ENCODE results near the gene GATA1. TPM values are rescaled to one million over a fixed set of nuclear protein-coding genes. Genes with fewer than 3 reads are reported as not detected.

The GATA1 gene
- total RNA-seq, 1 donor from 2014 or later: not detected

DNA sequence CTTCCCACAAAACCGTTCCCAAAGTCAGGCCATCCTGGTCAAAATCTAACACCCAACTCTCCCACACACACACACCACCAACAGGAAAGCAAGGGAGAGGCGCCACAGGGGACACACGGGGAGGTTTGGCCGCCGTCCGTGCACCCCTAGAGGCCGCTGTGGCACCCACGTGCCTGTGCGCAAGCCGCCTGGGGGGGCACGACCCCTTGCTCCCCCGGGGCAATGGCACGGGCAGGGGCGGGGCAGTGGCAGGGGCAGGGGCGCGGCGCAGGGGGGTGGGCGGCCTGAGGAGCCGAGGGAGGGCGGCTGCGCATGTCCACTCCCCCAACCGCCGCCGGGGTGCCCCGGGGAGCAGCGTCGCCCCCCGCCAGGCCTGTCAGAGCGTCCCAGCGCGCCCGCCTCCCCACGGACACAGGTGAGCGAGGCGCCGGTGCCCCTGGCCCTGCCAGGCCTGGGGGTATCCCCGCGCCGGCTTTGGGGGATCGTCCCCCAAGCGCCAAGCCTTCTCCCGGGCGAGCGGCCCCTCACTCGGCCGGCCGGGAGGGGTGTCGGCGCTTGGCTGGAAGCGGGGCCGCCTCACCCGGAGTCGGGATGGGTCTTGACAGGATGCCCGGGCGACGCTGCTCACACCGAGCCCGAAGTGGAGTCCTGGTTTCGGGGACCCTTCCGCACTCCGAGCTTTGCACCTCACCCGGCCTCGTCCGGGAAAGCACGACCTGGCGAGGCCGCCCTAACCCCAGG is 39.9 kb downstream of the GATA1 start, which contains the start of gene ERAS:
TSS of gene ERAS (plus strand) at position 379 of the 741 bp plus-strand sequence. CDS start 2,611 bp downstream, outside the sequence.
- Mint-ChIP-seq H3K27me3 (ENCODE audit: insufficient read depth) (peaks cover 17% of the 10 kb centered on the region), H3K4me1 (ENCODE audit: low read depth) (no peaks in the 10 kb centered on the region), H3K27ac (no peak within 1 kb of the TSS), H3K36me3 (ENCODE audit: low read depth) (peaks cover 10% of the 10 kb centered on the region), H3K9me3 (no peaks in the 10 kb centered on the region), H3K4me3 (no peak within 1 kb of the TSS)
- DNase-seq (ENCODE audit: low spot score): no peak
- intact Hi-C loops (cut with micrococcal nuclease): no loop called here

GRCh38 chrX:48826876-48827653 is 40.7 kb downstream of the GATA1 start:
- no peak overlapping the region for H3K4me3 Mint-ChIP-seq
- peaks cover 17% of the 10 kb centered on the region for H3K27me3 Mint-ChIP-seq (ENCODE audit: insufficient read depth)
- intact Hi-C loops (cut with micrococcal nuclease): no loop called here
- DNase-seq (ENCODE audit: low spot score): no peak
- no peaks in the 10 kb centered on the region for H3K4me1 Mint-ChIP-seq (ENCODE audit: low read depth)
- H3K36me3 Mint-ChIP-seq (ENCODE audit: low read depth): peaks cover 10% of the 10 kb centered on the region
- no peaks in the 10 kb centered on the region for H3K9me3 Mint-ChIP-seq
- H3K27ac Mint-ChIP-seq: no peak overlapping the region

DNA sequence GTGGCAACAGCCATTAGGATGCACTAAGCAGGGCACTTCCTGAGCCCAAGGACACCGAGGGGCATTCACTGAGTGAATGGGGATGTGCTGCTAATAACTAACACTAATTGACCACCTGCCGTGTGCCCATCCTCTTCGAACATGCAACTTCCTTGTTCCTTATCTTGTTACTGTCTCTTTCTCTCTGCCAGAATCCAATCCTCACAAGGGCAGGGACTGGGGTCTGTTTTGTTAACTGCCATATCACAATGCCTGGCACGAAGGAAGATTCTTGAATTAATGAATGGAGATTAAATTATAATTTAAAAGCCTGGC is 41.2 kb downstream of the GATA1 start:
- no peaks in the 10 kb centered on the region for H3K4me1 Mint-ChIP-seq (ENCODE audit: low read depth)
- H3K4me3 Mint-ChIP-seq: no peak overlapping the region
- no peak overlapping the region for H3K27ac Mint-ChIP-seq
- H3K9me3 Mint-ChIP-seq: no peaks in the 10 kb centered on the region
- intact Hi-C loops (cut with micrococcal nuclease): no loop called here
- peaks cover 10% of the 10 kb centered on the region for H3K36me3 Mint-ChIP-seq (ENCODE audit: low read depth)
- H3K27me3 Mint-ChIP-seq (ENCODE audit: insufficient read depth): peaks cover 19% of the 10 kb centered on the region
- no peak for DNase-seq (ENCODE audit: low spot score)

DNA sequence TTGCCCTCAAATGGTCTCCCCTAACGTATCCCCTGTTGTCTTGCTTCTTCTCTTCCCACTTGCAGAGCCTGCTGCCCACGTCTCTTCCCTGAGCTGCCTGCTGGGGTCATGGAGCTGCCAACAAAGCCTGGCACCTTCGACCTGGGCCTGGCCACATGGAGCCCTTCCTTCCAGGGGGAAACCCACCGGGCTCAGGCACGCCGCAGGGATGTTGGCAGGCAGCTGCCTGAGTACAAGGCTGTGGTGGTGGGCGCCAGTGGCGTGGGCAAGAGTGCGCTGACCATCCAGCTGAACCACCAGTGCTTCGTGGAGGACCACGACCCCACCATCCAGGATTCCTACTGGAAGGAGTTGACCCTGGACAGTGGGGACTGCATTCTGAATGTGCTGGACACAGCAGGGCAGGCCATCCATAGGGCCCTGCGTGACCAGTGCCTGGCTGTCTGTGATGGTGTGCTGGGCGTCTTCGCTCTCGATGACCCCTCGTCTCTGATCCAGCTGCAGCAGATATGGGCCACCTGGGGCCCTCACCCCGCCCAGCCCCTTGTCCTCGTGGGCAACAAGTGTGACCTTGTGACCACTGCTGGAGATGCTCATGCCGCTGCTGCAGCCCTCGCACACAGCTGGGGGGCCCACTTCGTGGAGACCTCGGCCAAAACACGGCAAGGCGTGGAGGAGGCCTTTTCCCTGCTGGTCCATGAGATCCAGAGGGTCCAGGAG is 42.8 kb downstream of the GATA1 start:
- DNase-seq (ENCODE audit: low spot score): no peak
- Mint-ChIP-seq H3K4me3 (no peak overlapping the region), H3K27me3 (ENCODE audit: insufficient read depth) (peaks cover 35% of the 10 kb centered on the region), H3K27ac (no peak overlapping the region), H3K36me3 (ENCODE audit: low read depth) (peaks cover 10% of the 10 kb centered on the region), H3K9me3 (no peaks in the 10 kb centered on the region), H3K4me1 (ENCODE audit: low read depth) (peaks cover 8% of the 10 kb centered on the region)
- intact Hi-C loops (cut with micrococcal nuclease): no loop called here

GRCh38 chrX:48831136-48831908 is 44.9 kb downstream of the GATA1 start:
- H3K27me3 Mint-ChIP-seq (ENCODE audit: insufficient read depth): peaks cover 50% of the 10 kb centered on the region
- H3K9me3 Mint-ChIP-seq: no peaks in the 10 kb centered on the region
- intact Hi-C loops (cut with micrococcal nuclease): no loop called here
- no peak overlapping the region for H3K27ac Mint-ChIP-seq
- H3K4me1 Mint-ChIP-seq (ENCODE audit: low read depth): peaks cover 16% of the 10 kb centered on the region
- peaks cover 6% of the 10 kb centered on the region for H3K36me3 Mint-ChIP-seq (ENCODE audit: low read depth)
- DNase-seq (ENCODE audit: low spot score): no peak
- H3K4me3 Mint-ChIP-seq: no peak overlapping the region

DNA sequence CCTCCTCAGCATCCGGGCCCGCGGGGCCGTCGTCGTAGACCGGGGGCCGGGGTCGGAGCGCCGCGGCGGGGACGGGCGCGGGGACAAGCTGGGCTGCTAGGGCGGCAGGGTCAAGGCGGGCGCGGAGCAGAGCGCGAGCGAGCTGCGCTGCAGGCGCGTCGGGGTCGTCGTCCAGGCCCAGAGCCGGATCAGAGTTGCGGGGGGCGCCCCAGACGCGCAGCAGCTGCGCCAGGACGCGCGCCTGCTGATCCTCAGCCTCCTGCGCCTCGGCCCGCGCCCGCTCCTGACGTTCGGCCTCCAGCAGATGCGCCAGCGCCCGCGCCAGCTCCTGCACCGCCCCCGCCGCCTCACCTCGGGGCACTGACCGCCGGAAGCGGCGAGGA is 45.5 kb downstream of the GATA1 start:
- H3K27ac Mint-ChIP-seq: no peak overlapping the region
- H3K9me3 Mint-ChIP-seq: no peaks in the 10 kb centered on the region
- H3K27me3 Mint-ChIP-seq (ENCODE audit: insufficient read depth): peaks cover 55% of the 10 kb centered on the region
- peaks cover 6% of the 10 kb centered on the region for H3K36me3 Mint-ChIP-seq (ENCODE audit: low read depth)
- no peak overlapping the region for H3K4me3 Mint-ChIP-seq
- intact Hi-C loops (cut with micrococcal nuclease): no loop called here
- no peak for DNase-seq (ENCODE audit: low spot score)
- peaks cover 16% of the 10 kb centered on the region for H3K4me1 Mint-ChIP-seq (ENCODE audit: low read depth)

- no peak for DNase-seq (ENCODE audit: low spot score)
- H3K36me3 Mint-ChIP-seq (ENCODE audit: low read depth): peaks cover 1% of the 10 kb centered on the region
- intact Hi-C loops (cut with micrococcal nuclease): no loop called here
- H3K27ac Mint-ChIP-seq: no peak overlapping the region
- peak overlapping the region; percentile 76 for H3K4me3 Mint-ChIP-seq
- H3K27me3 Mint-ChIP-seq (ENCODE audit: insufficient read depth): peaks cover 45% of the 10 kb centered on the region
- H3K9me3 Mint-ChIP-seq: no peaks in the 10 kb centered on the region
- peaks cover 16% of the 10 kb centered on the region for H3K4me1 Mint-ChIP-seq (ENCODE audit: low read depth)
Measured at GRCh38 chrX:48833542-48834138, 47.2 kb downstream of the GATA1 start.

- no peak overlapping the region for H3K27ac Mint-ChIP-seq
- H3K27me3 Mint-ChIP-seq (ENCODE audit: insufficient read depth): peaks cover 45% of the 10 kb centered on the region
- DNase-seq (ENCODE audit: low spot score): no peak
- H3K4me1 Mint-ChIP-seq (ENCODE audit: low read depth): peaks cover 16% of the 10 kb centered on the region
- no peaks in the 10 kb centered on the region for H3K9me3 Mint-ChIP-seq
- intact Hi-C loops (cut with micrococcal nuclease): no loop called here
- peaks cover 1% of the 10 kb centered on the region for H3K36me3 Mint-ChIP-seq (ENCODE audit: low read depth)
- peak overlapping the region; percentile 76 for H3K4me3 Mint-ChIP-seq
Measured at GRCh38 chrX:48834383-48834709, 48.0 kb downstream of the GATA1 start.

DNA sequence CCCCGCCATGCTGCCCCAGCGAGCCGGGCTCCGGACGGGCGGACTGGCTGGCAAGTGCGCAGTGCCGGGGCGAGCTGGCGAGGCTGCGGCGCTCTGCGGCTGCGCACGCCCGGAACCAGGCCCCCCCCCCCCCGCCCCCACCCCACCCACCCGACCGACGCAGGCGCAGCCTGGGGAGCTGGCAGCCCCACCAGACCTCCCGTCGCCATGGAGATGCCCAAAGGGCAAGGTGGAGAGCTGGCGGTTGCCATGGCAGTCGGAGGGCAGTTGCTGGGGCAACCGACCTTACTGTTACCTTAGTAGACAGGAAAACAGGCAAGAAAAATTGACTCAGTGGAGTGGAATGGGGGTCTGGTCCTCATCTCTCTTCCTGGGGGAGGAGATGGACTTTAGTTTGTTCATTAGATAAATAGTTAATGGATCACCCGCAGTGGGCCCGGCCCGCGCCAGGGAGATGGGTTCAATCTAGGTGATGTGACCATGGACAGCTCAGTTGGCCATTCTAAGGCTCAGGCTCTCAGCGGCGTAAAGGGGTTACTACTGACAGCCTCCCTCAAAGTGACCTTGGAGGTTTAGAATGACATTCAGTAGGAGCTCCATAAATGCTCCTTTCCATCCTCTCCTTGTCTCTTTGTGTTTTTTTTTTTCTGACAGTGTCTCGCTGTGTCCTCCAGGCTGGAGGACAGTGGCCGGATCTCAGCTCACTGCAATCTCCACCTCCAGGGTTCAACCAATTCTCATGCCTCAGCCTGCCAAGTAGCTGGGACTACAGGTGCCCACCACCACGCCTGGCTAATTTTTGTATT is 49.3 kb downstream of the GATA1 start, which contains the start of gene PCSK1N:
TSS of gene PCSK1N (minus strand) at position 87 of the 806 bp plus-strand sequence. CDS start at position 9, 78 bp downstream.
- Mint-ChIP-seq H3K27ac (peak within 1 kb of the TSS; percentile 53), H3K4me3 (peak within 1 kb of the TSS; percentile 76), H3K36me3 (ENCODE audit: low read depth) (no peaks in the 10 kb centered on the region), H3K27me3 (ENCODE audit: insufficient read depth) (peaks cover 39% of the 10 kb centered on the region), H3K9me3 (no peaks in the 10 kb centered on the region), H3K4me1 (ENCODE audit: low read depth) (peaks cover 16% of the 10 kb centered on the region)
- DNase-seq (ENCODE audit: low spot score): no peak
- intact Hi-C loops (cut with micrococcal nuclease): no loop called here

DNA sequence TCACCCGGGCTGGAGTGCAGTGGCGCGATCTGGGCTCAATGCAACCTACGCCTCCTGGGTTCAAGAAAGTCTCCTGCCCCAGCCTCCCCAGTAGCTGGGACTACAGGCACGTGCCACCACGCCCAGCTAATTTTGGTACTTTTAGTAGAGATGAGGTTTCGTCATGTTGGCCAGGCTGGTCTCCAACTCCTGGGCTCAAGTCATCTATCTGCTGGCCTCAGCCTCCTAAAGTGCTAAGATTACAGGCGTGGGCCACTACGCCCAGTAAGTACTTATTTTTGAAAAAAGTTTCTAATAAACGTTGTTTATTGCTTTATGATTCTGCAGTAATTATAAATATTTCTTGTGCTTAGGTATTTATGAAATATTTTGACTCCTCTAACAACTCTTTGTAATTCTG is 53.3 kb downstream of the GATA1 start:
- H3K4me3 Mint-ChIP-seq: no peak overlapping the region
- no peak overlapping the region for H3K27ac Mint-ChIP-seq
- H3K36me3 Mint-ChIP-seq (ENCODE audit: low read depth): no peaks in the 10 kb centered on the region
- no peaks in the 10 kb centered on the region for H3K9me3 Mint-ChIP-seq
- intact Hi-C loops (cut with micrococcal nuclease): no loop called here
- H3K4me1 Mint-ChIP-seq (ENCODE audit: low read depth): peaks cover 3% of the 10 kb centered on the region
- no peak for DNase-seq (ENCODE audit: low spot score)
- H3K27me3 Mint-ChIP-seq (ENCODE audit: insufficient read depth): peaks cover 22% of the 10 kb centered on the region
